Dermis microvascular lymphatic vessel endothelial cell (primary cell): ENCODE results near the gene NEURL1. TPM values are rescaled to one million over a fixed set of nuclear protein-coding genes. Genes with fewer than 3 reads are reported as not detected.

Experiments
- DNase-seq, 2 donors: peaks; one replicate each; pipeline versions ENCODE4 v3.0.0 to v3.0.0-alpha.2; 2010; ENCODE audit warnings: low read depth in 2 of 2
- total RNA-seq: library from RNA; depleted of rRNA; stranded (reverse); fragments of >200 nt; gene quantifications from 2 replicates; pipeline ENCODE4 v1.2.1, GENCODE V29; 2014

Gene NEURL1
- total RNA-seq, 1 donor from 2014 or later, result under 0.01 TPM

- no peak for DNase-seq
These were observed 89.0 kb downstream of the NEURL1 start for GRCh38 chr10:103582331-103583123.

GRCh38 chr10:103583871-103584215, 90.3 kb downstream of the NEURL1 start:
- no peak for DNase-seq

- peak in 1 of 2 donors; percentile 30 for DNase-seq
These were observed 90.9 kb downstream of the NEURL1 start for GRCh38 chr10:103584216-103585010.

DNA sequence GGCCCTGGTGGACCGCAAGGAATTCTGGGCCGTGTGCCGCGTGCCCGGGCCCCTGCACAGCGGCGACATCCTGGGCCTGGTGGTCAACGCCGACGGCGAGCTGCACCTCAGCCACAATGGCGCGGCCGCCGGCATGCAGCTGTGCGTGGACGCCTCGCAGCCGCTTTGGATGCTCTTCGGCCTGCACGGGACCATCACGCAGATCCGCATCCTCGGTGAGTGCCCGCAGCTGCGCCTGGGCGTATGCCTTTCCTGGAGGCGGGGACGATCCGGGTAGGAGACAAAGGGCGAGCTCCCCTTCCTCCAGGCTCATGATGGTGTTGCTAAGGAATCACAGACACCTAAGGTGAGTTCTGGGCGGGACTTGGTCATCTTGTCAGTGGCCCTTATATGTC, 91.5 kb downstream of the NEURL1 start:
- DNase-seq, result no peak

- DNase-seq, result no peak
These were observed 93.6 kb downstream of the NEURL1 start for GRCh38 chr10:103587073-103587472.

- no peak for DNase-seq
These were observed 95.6 kb downstream of the NEURL1 start for GRCh38 chr10:103589074-103589630.

- no peak for DNase-seq
These were observed 96.6 kb downstream of the NEURL1 start for GRCh38 chr10:103590060-103590459.

- DNase-seq, result no peak
These were observed 97.3 kb downstream of the NEURL1 start for GRCh38 chr10:103590744-103591291.

GRCh38 chr10:103592186-103593021, 98.9 kb downstream of the NEURL1 start:
- DNase-seq, result peak in 1 of 2 donors; percentile 45

DNA sequence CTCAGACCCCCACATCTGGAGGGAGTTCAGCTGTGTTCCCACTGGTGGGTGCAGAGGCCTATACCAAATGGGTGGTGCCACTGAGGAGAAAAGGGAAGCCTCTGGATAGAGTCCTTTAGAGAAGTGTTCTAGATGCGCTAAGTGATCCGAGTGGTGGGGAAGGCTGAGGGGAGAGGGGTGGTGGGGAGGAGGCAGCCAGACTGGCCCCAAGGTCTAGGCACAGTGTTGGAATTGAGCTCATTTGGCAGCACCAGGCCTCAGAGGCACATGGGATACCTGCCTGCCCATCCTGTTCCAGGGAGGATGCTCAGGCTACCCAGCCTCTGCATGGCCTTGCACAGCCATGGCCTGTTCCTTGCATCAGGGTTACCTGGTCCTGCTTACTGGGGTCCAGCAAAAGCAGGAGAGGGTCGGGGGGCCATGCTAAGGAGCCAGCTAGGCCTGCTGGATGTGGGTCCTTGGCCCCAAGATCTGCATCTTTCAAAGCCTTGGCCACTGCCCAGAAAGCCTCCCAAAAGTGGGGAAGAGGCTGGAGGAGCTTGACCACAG, 99.6 kb downstream of the NEURL1 start:
- DNase-seq, result no peak

DNA sequence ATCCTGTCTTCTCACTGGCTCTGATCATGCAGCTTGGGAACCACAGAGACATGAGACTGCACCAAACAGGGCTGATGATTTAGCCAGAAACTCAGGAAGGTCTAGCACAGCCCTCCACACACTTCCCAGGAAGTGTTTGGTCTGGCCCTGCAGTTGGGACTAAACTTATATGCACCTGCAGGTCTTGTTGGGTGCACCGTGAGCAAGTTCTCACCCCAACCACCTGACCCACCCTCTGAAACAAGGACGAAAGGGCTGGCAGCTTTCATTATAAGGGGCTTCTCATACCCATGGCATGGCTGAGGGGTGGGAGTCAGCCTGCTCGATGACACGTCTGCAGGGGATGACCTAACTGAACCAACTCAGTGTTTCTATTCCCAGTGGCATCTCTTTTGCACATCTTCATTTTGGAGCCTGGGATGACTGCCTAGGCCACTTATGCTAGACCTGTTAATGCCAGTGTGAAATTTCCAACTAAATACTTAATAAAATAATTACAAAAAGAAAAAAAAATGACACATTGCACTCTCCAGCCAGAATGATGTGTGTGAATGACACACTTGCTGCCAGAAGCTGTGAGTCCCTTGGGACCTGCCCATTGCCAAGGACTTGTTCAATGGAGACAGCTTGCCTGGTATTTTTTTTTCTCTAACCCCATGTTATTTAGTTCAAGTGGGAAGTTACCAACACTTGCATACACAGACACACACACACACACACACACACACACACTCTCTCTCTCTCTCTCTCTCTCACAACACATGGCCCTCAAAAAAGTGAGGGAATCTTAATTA, 102.6 kb downstream of the NEURL1 start:
- DNase-seq, result no peak

DNA sequence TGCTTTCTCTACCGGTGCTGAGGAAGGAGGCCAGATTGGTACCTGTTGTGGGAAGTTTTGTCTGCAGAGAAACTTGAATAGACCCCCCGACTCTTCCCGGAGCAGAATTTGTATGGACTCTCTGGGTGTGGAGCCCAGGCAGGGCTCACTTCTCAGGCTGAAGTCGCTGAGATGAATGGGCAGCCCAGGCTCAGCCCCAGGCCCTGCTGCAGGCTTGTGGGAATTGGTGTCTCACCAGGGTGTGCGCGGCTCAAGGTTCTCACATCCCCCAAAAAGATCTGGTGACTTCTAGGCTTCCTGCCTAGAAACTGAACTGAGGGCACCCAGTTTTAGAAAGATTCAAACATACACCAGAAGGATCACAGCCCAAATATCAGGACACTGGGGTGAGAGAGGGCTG, 103.5 kb downstream of the NEURL1 start:
- DNase-seq, result no peak

- DNase-seq, result peak; percentile 34 to 62
These were observed 105.2 kb downstream of the NEURL1 start for GRCh38 chr10:103598654-103599115.

GRCh38 chr10:103599211-103599610, 105.7 kb downstream of the NEURL1 start:
- DNase-seq, result no peak

DNA sequence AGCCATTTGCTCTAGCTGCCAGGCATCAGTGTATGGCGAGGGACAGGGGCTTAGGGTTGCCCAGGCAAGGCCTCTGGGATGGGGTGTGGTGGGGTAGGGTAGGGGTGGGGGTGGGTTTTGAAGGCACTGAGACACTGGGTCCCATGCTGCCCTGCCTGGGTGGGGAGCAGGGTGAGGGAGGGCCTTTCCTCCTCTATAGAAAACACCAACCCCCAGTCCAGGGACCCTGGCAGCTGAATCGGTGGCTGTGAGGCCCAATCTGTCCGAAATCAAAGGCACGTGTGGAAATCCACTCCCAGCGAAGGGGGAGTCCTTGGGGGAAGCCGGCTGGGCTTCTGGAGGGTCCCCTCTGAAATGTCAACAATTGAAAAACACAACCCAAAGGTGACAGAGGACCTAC, 106.4 kb downstream of the NEURL1 start:
- DNase-seq, result no peak

DNA sequence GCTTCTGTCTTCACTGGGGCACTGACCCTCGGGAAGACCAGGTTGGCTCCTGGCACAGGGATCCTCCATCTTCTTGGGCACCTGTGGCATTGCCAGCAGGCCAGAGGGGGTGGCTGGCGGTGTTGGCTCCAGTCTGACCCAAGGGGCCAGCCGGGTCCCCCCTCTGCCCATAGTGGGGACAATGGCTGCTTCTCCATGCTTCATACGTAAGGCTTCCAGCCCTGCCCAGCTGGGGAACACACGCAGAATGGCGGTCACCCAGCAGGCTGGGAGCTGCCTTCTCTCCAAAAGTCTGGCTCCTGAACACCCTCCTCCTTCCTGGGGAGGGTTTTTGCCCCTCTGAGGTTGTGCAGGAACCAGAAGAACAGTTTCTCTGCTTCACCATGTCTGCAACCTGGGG, 106.8 kb downstream of the NEURL1 start:
- DNase-seq, result no peak

- no peak for DNase-seq
These were observed 107.6 kb downstream of the NEURL1 start for GRCh38 chr10:103600956-103601569.

DNA sequence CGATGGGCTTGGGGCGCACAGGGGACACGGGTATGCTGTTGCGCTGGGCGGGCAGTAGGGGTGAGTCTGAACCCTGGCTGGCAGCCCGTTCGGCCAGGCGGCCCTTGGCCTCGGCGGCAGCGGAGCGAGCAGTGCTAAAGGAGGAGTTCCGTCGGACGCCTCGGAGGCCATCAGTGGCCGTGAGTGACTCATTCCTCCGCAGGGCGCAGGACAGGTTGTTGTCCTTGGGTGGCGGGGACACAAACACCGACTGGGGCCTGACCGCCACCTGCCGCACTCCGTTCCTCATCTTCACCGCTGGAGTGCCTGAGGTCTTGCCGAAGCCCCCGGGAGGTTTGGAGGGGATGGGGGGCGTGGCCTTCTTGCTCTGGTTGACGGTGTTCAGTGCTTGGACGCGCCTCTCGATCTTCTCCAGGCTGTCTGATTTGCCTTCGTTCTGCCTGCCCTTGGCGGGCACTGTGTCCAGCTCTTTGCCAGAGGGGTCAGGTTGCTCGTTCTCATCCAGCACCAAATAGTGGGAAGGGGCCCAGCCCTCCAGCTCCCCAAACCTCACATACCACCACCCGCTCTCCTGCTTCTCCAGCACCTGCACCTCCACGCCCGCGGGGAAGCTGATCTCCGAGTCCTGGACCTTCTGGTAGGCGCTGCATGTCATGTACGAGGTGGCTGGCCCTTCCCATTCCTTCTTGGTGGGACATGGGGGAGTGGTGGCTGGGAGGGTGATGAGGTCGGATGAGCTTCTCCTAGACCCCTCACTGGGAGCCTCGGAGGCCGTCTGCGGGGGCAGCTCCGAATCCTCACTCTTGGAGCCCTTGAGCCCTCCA, 108.7 kb downstream of the NEURL1 start:
- no peak for DNase-seq

DNA sequence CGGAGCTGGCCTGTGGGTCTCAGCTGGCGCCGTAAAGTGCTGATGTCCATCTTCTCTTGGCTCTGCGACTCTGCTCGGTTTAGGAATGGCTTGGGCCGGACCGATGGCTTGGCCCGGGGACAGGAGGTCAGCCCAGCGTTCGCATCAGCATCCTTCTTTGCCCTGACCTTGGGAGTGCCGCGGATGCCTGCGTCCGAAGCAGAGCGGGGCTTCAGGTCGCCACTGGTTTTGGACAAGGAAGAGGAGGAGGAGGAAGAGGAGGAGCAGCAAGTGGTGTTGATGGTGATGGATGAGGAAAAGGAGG, 109.3 kb downstream of the NEURL1 start:
- DNase-seq, result no peak
